A549 (cell line): ENCODE measurements around the gene SORBS1. TPM values are rescaled to one million over a fixed set of nuclear protein-coding genes. Genes with fewer than 3 reads are reported as not detected.

ENCODE experiments used
- ATAC-seq, 2 experiments: fragments of 200-7000 bp in 1 of 2; fragments of >200 bp in 1 of 2; cut with Nextera tagmentation in 1 of 2; cut with Tn5 transposase in 1 of 2; 3 replicates each; pipeline versions ENCODE4 v1.8.0 to v1.9.1; 2018 to 2020; ENCODE audit warnings: mild to moderate bottlenecking in 1 of 2, moderate library complexity in 1 of 2
- CTCF ChIA-PET: fragments of 300-600 bp; sonication (Branson Sonifier 250); formaldehyde crosslinking; extraction: SDS; loops from one replicate; lab custom pipeline; 2021; ENCODE audit warnings: antibody characterized with exemption, inconsistent platforms; lab: Yijun Ruan, JAX
- POLR2A ChIA-PET: fragments of 350-600 bp; formaldehyde crosslinking; extraction: SDS; loops from one replicate; lab custom pipeline; 2021; ENCODE audit warnings: antibody characterized with exemption, inconsistent platforms; lab: Yijun Ruan, JAX
- DNase-seq, 2 experiments: peaks; one replicate each; pipeline versions ENCODE4 v3.0.0 to v3.0.0-alpha.2; 2011 to 2016; ENCODE audit warnings: low read depth in 1 of 2, low spot score in 1 of 2
- FAIRE-seq: peaks from 2 replicates; lab custom pipeline; 2011; peaks lifted over from hg19 to GRCh38; lab: Jason Lieb, UNC
- H3K27ac ChIP-seq, 2 experiments: fragments of >200 bp; sonication (Bioruptor Twin); formaldehyde crosslinking; 3 replicates each; pipeline ENCODE4 v1.5.1; 2016 to 2017
- H3K4me1 ChIP-seq: fragments of >200 bp; sonication (Bioruptor Twin); formaldehyde crosslinking; 3 replicates; pipeline ENCODE4 v1.6.1; 2016
- H3K4me2 ChIP-seq: fragments of >200 bp; sonication (Bioruptor Twin); formaldehyde crosslinking; 3 replicates; pipeline ENCODE4 v1.6.1; 2016
- H3K4me3 ChIP-seq: fragments of >200 bp; sonication (Bioruptor Twin); formaldehyde crosslinking; 3 replicates; pipeline ENCODE4 v1.5.1; 2016
- H3K9me3 ChIP-seq: fragments of >200 bp; sonication (Bioruptor Twin); formaldehyde crosslinking; 3 replicates; pipeline ENCODE4 v1.6.1; 2016
- ATOH8 ChIP-seq: fragments of 250-450 bp; sonication (Bioruptor Pico); IDR thresholded peaks from 2 replicates; pipeline ENCODE4 v1.5.0; 2020; ENCODE audit warnings: low read depth, mild to moderate bottlenecking, moderate library complexity
- BHLHE40 ChIP-seq: IDR thresholded peaks from 2 replicates; pipeline ENCODE4 v1.6.1; 2012; ENCODE audit warnings: low read depth, low read length, inconsistent platforms
- CBX8 ChIP-seq: fragments of 200-600 bp; sonication (generic); IDR thresholded peaks from 2 replicates; pipeline ENCODE4 v1.6.1; 2016
- CHD2 ChIP-seq: fragments of 150-350 bp; IDR thresholded peaks from 2 replicates; pipeline ENCODE4 v1.6.1; 2014; ENCODE audit warnings: low read length; ENCODE audit not compliant: partially characterized antibody
- E2F6 ChIP-seq: IDR thresholded peaks from 2 replicates; pipeline ENCODE4 v1.6.1; 2012; ENCODE audit warnings: low read depth, borderline replicate concordance
- FOSB ChIP-seq: fragments of 250-450 bp; sonication (Bioruptor Pico); IDR thresholded peaks from 2 replicates; pipeline ENCODE4 v1.5.0; 2020; ENCODE audit warnings: mild to moderate bottlenecking, moderate library complexity
- FOSL2 ChIP-seq, 2 experiments: fragments of 450-650 bp in 1 of 2; fragments of >200 bp in 1 of 2; sonication (Bioruptor Twin) in 1 of 2; formaldehyde crosslinking; IDR thresholded peaks; 2 replicates each; pipeline versions ENCODE4 v1.5.0 to v1.6.1; 2016 to 2020; ENCODE audit warnings: mild to moderate bottlenecking in 1 of 2, moderate library complexity in 1 of 2
- HOXA7 ChIP-seq: fragments of 250-450 bp; sonication (Bioruptor Pico); IDR thresholded peaks from 2 replicates; pipeline ENCODE4 v1.5.0; 2020; ENCODE audit warnings: mild to moderate bottlenecking, moderate library complexity
- HOXB5 ChIP-seq: fragments of 250-450 bp; sonication (Bioruptor Pico); IDR thresholded peaks from 2 replicates; pipeline ENCODE4 v1.5.0; 2020; ENCODE audit warnings: mild to moderate bottlenecking, moderate library complexity
- KDM5A ChIP-seq: fragments of 200-600 bp; sonication (generic); IDR thresholded peaks from 2 replicates; pipeline ENCODE4 v1.6.1; 2016; ENCODE audit warnings: antibody characterized with exemption, mild to moderate bottlenecking
- MAFK ChIP-seq: fragments of 450-650 bp; IDR thresholded peaks from 2 replicates; pipeline ENCODE4 v1.6.1; 2014; ENCODE audit not compliant: partially characterized antibody
- MAZ ChIP-seq: fragments of 150-350 bp; IDR thresholded peaks from 2 replicates; pipeline ENCODE4 v1.6.1; 2014; ENCODE audit warnings: antibody characterized with exemption, low read depth, low read length, borderline replicate concordance
- MYC ChIP-seq: IDR thresholded peaks from 2 replicates; pipeline ENCODE4 v1.6.1; 2012; ENCODE audit warnings: mild to moderate bottlenecking, inconsistent platforms, low read length, improper control_type of control experiment, borderline replicate concordance
- NFE2L2 ChIP-seq: fragments of 150-350 bp; conservative IDR thresholded peaks from 2 replicates; pipeline ENCODE4 v1.6.1; 2014; ENCODE audit warnings: low read length
- NPAS2 ChIP-seq: fragments of 250-450 bp; sonication (Bioruptor Pico); IDR thresholded peaks from 2 replicates; pipeline ENCODE4 v1.8.0; 2022; ENCODE audit warnings: mild to moderate bottlenecking, moderate library complexity, borderline replicate concordance
- NR3C1 ChIP-seq: fragments of >200 bp; sonication (Bioruptor Twin); formaldehyde crosslinking; IDR thresholded peaks from 3 replicates; pipeline ENCODE4 v1.6.1; 2017
- POLR2A ChIP-seq: IDR thresholded peaks from 2 replicates; pipeline ENCODE4 v1.6.1; 2012; ENCODE audit warnings: mild to moderate bottlenecking, low read length
- POLR2AphosphoS2 ChIP-seq: conservative IDR thresholded peaks from 2 replicates; pipeline ENCODE4 v1.6.1; 2012; ENCODE audit warnings: low read length, improper control_type of control experiment, inconsistent platforms
- RCOR1 ChIP-seq: fragments of 150-350 bp; IDR thresholded peaks from 2 replicates; pipeline ENCODE4 v1.6.1; 2014; ENCODE audit warnings: antibody characterized with exemption, low read length, low read depth
- RFX5 ChIP-seq: fragments of 450-650 bp; IDR thresholded peaks from 2 replicates; pipeline ENCODE4 v1.7.1; 2014; ENCODE audit warnings: antibody characterized with exemption, mild to moderate bottlenecking, moderate library complexity
- RNF2 ChIP-seq: fragments of 200-600 bp; sonication (generic); IDR thresholded peaks from 2 replicates; pipeline ENCODE4 v1.6.1; 2016; ENCODE audit warnings: low read depth, mild to moderate bottlenecking, antibody characterized with exemption, moderate library complexity, borderline replicate concordance
- SREBF2 ChIP-seq: fragments of 450-650 bp; IDR thresholded peaks from 2 replicates; pipeline ENCODE4 v1.6.1; 2014; ENCODE audit warnings: mild to moderate bottlenecking, moderate library complexity
- TFCP2L1 ChIP-seq: fragments of 250-450 bp; sonication (Bioruptor Pico); IDR thresholded peaks from 2 replicates; pipeline ENCODE4 v1.5.0; 2021; ENCODE audit warnings: mild to moderate bottlenecking
- ZSCAN20 ChIP-seq: fragments of 250-450 bp; sonication (Bioruptor Pico); IDR thresholded peaks from 2 replicates; pipeline ENCODE4 v1.8.0; 2022; ENCODE audit warnings: mild to moderate bottlenecking, moderate library complexity
- WGBS: methylation state at CpG from one replicate; pipeline ENCODE4 v1.1.6; 2017; ENCODE audit errors: missing lambda C conversion rate; 5-methylcytosine and 5-hydroxymethylcytosine counted together
- polyA plus RNA-seq, 4 experiments: library from polyadenylated mRNA; depleted of rRNA in 3 of 4; stranded (reverse); fragments of >200 nt; fragmentation: RNase III in 1 of 4; extraction: RNeasy Plus Mini Kit Qiagen cat#74134 plus additional on column Dnase treatment in 1 of 4; gene quantifications; 2 replicates in 3 of 4; 3 replicates in 1 of 4; pipeline ENCODE4 v1.2.3, GENCODE V29; 2011 to 2017
- TF ChIP-seq, protein P1 (sequence below): IDR thresholded peaks from 2 replicates; pipeline ENCODE4 v1.6.1; 2012
- TF ChIP-seq, protein P2 (sequence below): fragments of >200 bp; sonication (Bioruptor Twin); formaldehyde crosslinking; IDR thresholded peaks from 3 replicates; pipeline ENCODE4 v1.5.1; 2016
- TF ChIP-seq, protein P3 (sequence below): IDR thresholded peaks from 2 replicates; pipeline ENCODE4 v1.6.1; 2012

Gene SORBS1
- polyA plus RNA-seq, 2 of the 4 experiments (the other 2 are of a cell fraction), result 0.39 to 0.80 TPM

GRCh38 chr10:95572131-95572820 is 11.1 kb upstream of the SORBS1 start:
- no peak for TF ChIP-seq TFCP2L1 (CRISPR knock-in tag)
- TF ChIP-seq, protein P1, sequence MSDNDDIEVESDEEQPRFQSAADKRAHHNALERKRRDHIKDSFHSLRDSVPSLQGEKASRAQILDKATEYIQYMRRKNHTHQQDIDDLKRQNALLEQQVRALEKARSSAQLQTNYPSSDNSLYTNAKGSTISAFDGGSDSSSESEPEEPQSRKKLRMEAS, result no peak
- TF ChIP-seq ATOH8 (CRISPR knock-in tag), result no peak
- no peak for TF ChIP-seq POLR2A
- no peak for TF ChIP-seq KDM5A
- TF ChIP-seq, protein P2, sequence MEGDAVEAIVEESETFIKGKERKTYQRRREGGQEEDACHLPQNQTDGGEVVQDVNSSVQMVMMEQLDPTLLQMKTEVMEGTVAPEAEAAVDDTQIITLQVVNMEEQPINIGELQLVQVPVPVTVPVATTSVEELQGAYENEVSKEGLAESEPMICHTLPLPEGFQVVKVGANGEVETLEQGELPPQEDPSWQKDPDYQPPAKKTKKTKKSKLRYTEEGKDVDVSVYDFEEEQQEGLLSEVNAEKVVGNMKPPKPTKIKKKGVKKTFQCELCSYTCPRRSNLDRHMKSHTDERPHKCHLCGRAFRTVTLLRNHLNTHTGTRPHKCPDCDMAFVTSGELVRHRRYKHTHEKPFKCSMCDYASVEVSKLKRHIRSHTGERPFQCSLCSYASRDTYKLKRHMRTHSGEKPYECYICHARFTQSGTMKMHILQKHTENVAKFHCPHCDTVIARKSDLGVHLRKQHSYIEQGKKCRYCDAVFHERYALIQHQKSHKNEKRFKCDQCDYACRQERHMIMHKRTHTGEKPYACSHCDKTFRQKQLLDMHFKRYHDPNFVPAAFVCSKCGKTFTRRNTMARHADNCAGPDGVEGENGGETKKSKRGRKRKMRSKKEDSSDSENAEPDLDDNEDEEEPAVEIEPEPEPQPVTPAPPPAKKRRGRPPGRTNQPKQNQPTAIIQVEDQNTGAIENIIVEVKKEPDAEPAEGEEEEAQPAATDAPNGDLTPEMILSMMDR, result no peak
- TF ChIP-seq NPAS2, result no peak
- TF ChIP-seq HOXB5 (CRISPR knock-in tag), result no peak
- no peak for TF ChIP-seq NFE2L2
- TF ChIP-seq RNF2, result no peak
- TF ChIP-seq CHD2, result no peak
- TF ChIP-seq NR3C1, result no peak
- TF ChIP-seq MAFK, result no peak
- TF ChIP-seq ZSCAN20 (CRISPR knock-in tag), result no peak
- TF ChIP-seq FOSL2 (IDR thresholded peaks at IDR 0.05), result no peak
- TF ChIP-seq FOSL2 (CRISPR knock-in tag; IDR thresholded peaks at IDR 0.05), result no peak
- TF ChIP-seq BHLHE40, result no peak
- TF ChIP-seq, all 56 proteins: peak for 0
- CTCF ChIA-PET, result no interaction called here
- Histone ChIP-seq H3K27ac (no peak overlapping the region), H3K4me2 (no peak overlapping the region), H3K4me3 (no peak overlapping the region), H3K9me3 (no peaks in the 10 kb centered on the region), H3K4me1 (no peaks in the 10 kb centered on the region)
- DNase-seq (no peak), FAIRE-seq (no peak), ATAC-seq (no peak)
- 49% methylated on average over 7 of the region's 7 CpGs for WGBS
- POLR2A ChIA-PET, result no interaction called here

GRCh38 chr10:95571390-95571789 is 10.2 kb upstream of the SORBS1 start:
- ATAC-seq (no peak), FAIRE-seq (no peak), DNase-seq (no peak)
- WGBS, result 68% methylated on average over 4 of the region's 4 CpGs
- Histone ChIP-seq H3K4me1 (no peaks in the 10 kb centered on the region), H3K4me3 (no peak overlapping the region), H3K4me2 (no peak overlapping the region), H3K27ac (no peak overlapping the region), H3K9me3 (no peaks in the 10 kb centered on the region)
- ChIA-PET POLR2A (no interaction called here), CTCF (no interaction called here)
- TF ChIP-seq POLR2AphosphoS2 (no peak), HOXA7 (CRISPR knock-in tag) (no peak), E2F6 (no peak), CBX8 (no peak), MAZ (no peak), RCOR1 (no peak), RFX5 (no peak), SREBF2 (no peak), MYC (no peak), FOSB (CRISPR knock-in tag) (no peak), HOXB5 (CRISPR knock-in tag) (no peak), FOSL2 (IDR thresholded peaks at IDR 0.05) (no peak), FOSL2 (CRISPR knock-in tag; IDR thresholded peaks at IDR 0.05) (no peak)
- TF ChIP-seq, protein P2, result no peak
- TF ChIP-seq, protein P3, sequence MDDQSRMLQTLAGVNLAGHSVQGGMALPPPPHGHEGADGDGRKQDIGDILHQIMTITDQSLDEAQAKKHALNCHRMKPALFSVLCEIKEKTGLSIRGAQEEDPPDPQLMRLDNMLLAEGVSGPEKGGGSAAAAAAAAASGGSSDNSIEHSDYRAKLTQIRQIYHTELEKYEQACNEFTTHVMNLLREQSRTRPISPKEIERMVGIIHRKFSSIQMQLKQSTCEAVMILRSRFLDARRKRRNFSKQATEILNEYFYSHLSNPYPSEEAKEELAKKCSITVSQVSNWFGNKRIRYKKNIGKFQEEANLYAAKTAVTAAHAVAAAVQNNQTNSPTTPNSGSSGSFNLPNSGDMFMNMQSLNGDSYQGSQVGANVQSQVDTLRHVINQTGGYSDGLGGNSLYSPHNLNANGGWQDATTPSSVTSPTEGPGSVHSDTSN, result no peak
